Ascending aorta (tissue), 2 donors: ENCODE results near the gene SEMA6B. TPM values are rescaled to one million over a fixed set of nuclear protein-coding genes. Genes with fewer than 3 reads are reported as not detected.
A peak's percentile ranks its signal among the peaks of the same experiment; 100 is the strongest.
"Not testable (repeated sequence)": the region's sequence is repeated elsewhere in the genome, so short reads cannot be mapped to it uniquely, and the experiment has no call there.

Experiments used
- DNase-seq, 2 donors: peaks; one replicate each; pipeline ENCODE4 v3.0.0-alpha.2; 2019; ENCODE audit warnings: low spot score in 2 of 2
- H3K27ac ChIP-seq, 2 donors: fragments of 200-600 bp; sonication (generic); one replicate each; pipeline ENCODE4 v1.5.1; 2016 to 2017; ENCODE audit warnings: mild to moderate bottlenecking in 1 of 2
- H3K27me3 ChIP-seq: fragments of 200-600 bp; sonication (generic); one replicate; pipeline ENCODE4 v1.5.1; 2017
- H3K36me3 ChIP-seq, 2 donors: fragments of 200-600 bp; sonication (generic); one replicate each; pipeline ENCODE4 v1.5.1; 2016
- H3K4me1 ChIP-seq, 2 donors: fragments of 200-600 bp; sonication (generic); one replicate each; pipeline ENCODE4 v1.5.1; 2016 to 2017; ENCODE audit warnings: mild to moderate bottlenecking in 1 of 2
- H3K4me3 ChIP-seq, 2 donors: fragments of 200-600 bp; sonication (generic); one replicate each; pipeline ENCODE4 v1.5.1; 2016 to 2017; ENCODE audit warnings: mild to moderate bottlenecking in 1 of 2
- H3K9me3 ChIP-seq, 2 donors: fragments of 200-600 bp; sonication (generic); one replicate each; pipeline ENCODE4 v1.5.1; 2016
- CTCF ChIP-seq, 3 experiments: fragments of 200-600 bp in 2 of 3; fragments of 450-650 bp in 1 of 3; sonication (generic) in 2 of 3; IDR thresholded peaks; one replicate each; pipeline ENCODE4 v1.5.1; 2016 to 2019; ENCODE audit warnings: antibody characterized with exemption in 3 of 3, mild to moderate bottlenecking in 1 of 3, moderate library complexity in 1 of 3
- intact Hi-C: fragments of 100-400 bp; cut with DNase I; formaldehyde crosslinking; loops from one replicate; pipeline ENCODE4 v1.15.1; 2023
- total RNA-seq: library from RNA; depleted of rRNA; stranded (reverse); fragments of >200 nt; gene quantifications from one replicate; pipeline ENCODE4 v1.1.0, GENCODE V29; 2016

Gene SEMA6B
- total RNA-seq, 1 donor from 2014 or later: 80.6 TPM

GRCh38 chr19:4568886-4569285 is 9.4 kb upstream of the SEMA6B start:
- H3K9me3 ChIP-seq: no peaks in the 10 kb centered on the region
- intact Hi-C loops: no loop called here
- no peaks in the 10 kb centered on the region for H3K36me3 ChIP-seq
- H3K27me3 ChIP-seq: no peaks in the 10 kb centered on the region
- no peak overlapping the region for H3K27ac ChIP-seq
- H3K4me1 ChIP-seq: no peaks in the 10 kb centered on the region
- no peak overlapping the region for H3K4me3 ChIP-seq
- no peak for DNase-seq
- no peak for TF ChIP-seq CTCF (IDR thresholded peaks at IDR 0.05)

- no peak overlapping the region for H3K4me3 ChIP-seq
- no peaks in the 10 kb centered on the region for H3K36me3 ChIP-seq
- no peak for DNase-seq
- no peak overlapping the region for H3K27ac ChIP-seq
- H3K4me1 ChIP-seq: no peaks in the 10 kb centered on the region
- H3K9me3 ChIP-seq: no peaks in the 10 kb centered on the region
- intact Hi-C loops: no loop called here
- peak; percentile 54 to 56 (median 55) for TF ChIP-seq CTCF (IDR thresholded peaks at IDR 0.05)
- no peaks in the 10 kb centered on the region for H3K27me3 ChIP-seq
Observed at GRCh38 chr19:4567584-4568071, 8.1 kb upstream of the SEMA6B start.

GRCh38 chr19:4566402-4567051 is 7.0 kb upstream of the SEMA6B start:
- H3K27ac ChIP-seq: no peak overlapping the region
- no peak overlapping the region for H3K4me3 ChIP-seq
- DNase-seq: no peak
- H3K9me3 ChIP-seq: no peaks in the 10 kb centered on the region
- no peaks in the 10 kb centered on the region for H3K27me3 ChIP-seq
- intact Hi-C loops: no loop called here
- no peaks in the 10 kb centered on the region for H3K36me3 ChIP-seq
- TF ChIP-seq CTCF (IDR thresholded peaks at IDR 0.05): no peak
- no peaks in the 10 kb centered on the region for H3K4me1 ChIP-seq

GRCh38 chr19:4563562-4563961 is 4.1 kb upstream of the SEMA6B start:
- intact Hi-C loops, H3K4me3 ChIP-seq, DNase-seq, H3K9me3 ChIP-seq, H3K27ac ChIP-seq, H3K36me3 ChIP-seq, H3K27me3 ChIP-seq, H3K4me1 ChIP-seq: not testable (repeated sequence)

- H3K27me3 ChIP-seq, DNase-seq, intact Hi-C loops, H3K4me1 ChIP-seq, H3K4me3 ChIP-seq, H3K36me3 ChIP-seq, H3K9me3 ChIP-seq, H3K27ac ChIP-seq: not testable (repeated sequence)
Observed at GRCh38 chr19:4562085-4562484, 2.6 kb upstream of the SEMA6B start.

- H3K4me3 ChIP-seq: peak overlapping the region; percentile 6 to 45
- TF ChIP-seq CTCF (IDR thresholded peaks at IDR 0.05): peak; percentile 91 to 100 (median 100)
- H3K27me3 ChIP-seq: no peaks in the 10 kb centered on the region
- intact Hi-C loops: loop anchor here (1.0 to 2.0 kb wide), 2 partner anchors 78 to 233 kb away; partner anchors contain the start of gene FEM1A
- no peak overlapping the region for H3K27ac ChIP-seq
- H3K36me3 ChIP-seq: no peaks in the 10 kb centered on the region
- H3K4me1 ChIP-seq: no peaks in the 10 kb centered on the region
- no peaks in the 10 kb centered on the region for H3K9me3 ChIP-seq
- DNase-seq: no peak
Observed at GRCh38 chr19:4557971-4558941, 1.2 kb downstream of the SEMA6B start.
